ENCODE results near the gene WDR86.

GRCh38 chr7:151416941-151417315 lies 7.1 kb upstream of the WDR86 start:
- TF ChIP-seq EP300 (IDR thresholded peaks at IDR 0.05) (no peak), CTCF (IDR thresholded peaks at IDR 0.05) (no peak), E2F6 (IDR thresholded peaks at IDR 0.05; ENCODE audit: borderline replicate concordance, low read depth) (no peak), FOXS1 (CRISPR knock-in tag; IDR thresholded peaks at IDR 0.05) (no peak), RAD21 (conservative IDR thresholded peaks at IDR 0.05 in 1 of 2, IDR thresholded peaks at IDR 0.05 in 1 of 2) (no peak), CEBPB (IDR thresholded peaks at IDR 0.05) (no peak), POLR2AphosphoS2 (conservative IDR thresholded peaks at IDR 0.05; ENCODE audit: low read length) (no peak), BHLHE40 (IDR thresholded peaks at IDR 0.05; ENCODE audit: low read depth, low read length) (no peak)
- TF ChIP-seq, protein P1, sequence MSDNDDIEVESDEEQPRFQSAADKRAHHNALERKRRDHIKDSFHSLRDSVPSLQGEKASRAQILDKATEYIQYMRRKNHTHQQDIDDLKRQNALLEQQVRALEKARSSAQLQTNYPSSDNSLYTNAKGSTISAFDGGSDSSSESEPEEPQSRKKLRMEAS (IDR thresholded peaks at IDR 0.05), result no peak

All from A549 (cell line).